Retinal pigment epithelial cell (primary cell): ENCODE data around the gene STYXL1.
A peak's percentile ranks its signal among the peaks of the same experiment; 100 is the strongest.
"Not testable (repeated sequence)": the region's sequence is repeated elsewhere in the genome, so short reads cannot be mapped to it uniquely, and the experiment has no call there.

Experiments used
- DNase-seq: peaks from one replicate; pipeline ENCODE4 v3.0.0-alpha.2; 2010; ENCODE audit warnings: low read depth
- H3K4me3 ChIP-seq: 2 replicates; pipeline ENCODE4 v1.5.1; 2011; ENCODE audit warnings: mild to moderate bottlenecking, low read length, control low read depth, moderate library complexity
- CTCF ChIP-seq: conservative IDR thresholded peaks from 2 replicates; pipeline ENCODE4 v1.5.1; 2011; ENCODE audit warnings: low read depth, low read length, control low read depth, inconsistent platforms

STYXL1 gene

GRCh38 chr7:76047305-76047810 lies 442 bp downstream of the STYXL1 start:
- H3K4me3 ChIP-seq, result peak overlapping the region; percentile 79
- no peak for TF ChIP-seq CTCF
- no peak for DNase-seq

- no peak for TF ChIP-seq CTCF
- no peak overlapping the region for H3K4me3 ChIP-seq
- DNase-seq, result no peak
Observed at GRCh38 chr7:76044375-76044865, 3.4 kb downstream of the STYXL1 start.

- H3K4me3 ChIP-seq, result no peak overlapping the region
- TF ChIP-seq CTCF, result no peak
- no peak for DNase-seq
Observed at GRCh38 chr7:76040126-76040525, 7.7 kb downstream of the STYXL1 start.

- H3K4me3 ChIP-seq, result no peak overlapping the region
- TF ChIP-seq CTCF, result no peak
- DNase-seq, result no peak
Observed at GRCh38 chr7:76037310-76037709, 10.5 kb downstream of the STYXL1 start.

GRCh38 chr7:76031964-76032363 lies 15.8 kb downstream of the STYXL1 start:
- H3K4me3 ChIP-seq, result no peak overlapping the region
- DNase-seq, result no peak
- no peak for TF ChIP-seq CTCF

GRCh38 chr7:76029682-76030081 lies 18.1 kb downstream of the STYXL1 start:
- DNase-seq, H3K4me3 ChIP-seq: not testable (repeated sequence)

- no peak for TF ChIP-seq CTCF
- H3K4me3 ChIP-seq, result no peak overlapping the region
- DNase-seq, result no peak
Observed at GRCh38 chr7:76023002-76023401, 24.8 kb downstream of the STYXL1 start.
